Kidney epithelial cell (primary cell): Measurements from ENCODE around the gene SYNE4. TPM values are rescaled to one million over a fixed set of nuclear protein-coding genes. Genes with fewer than 3 reads are reported as not detected.

Experiments
- DNase-seq: peaks from one replicate; pipeline ENCODE4 v3.0.0-alpha.2; 2010; ENCODE audit warnings: low read depth
- H3K27me3 ChIP-seq: 2 replicates; pipeline ENCODE4 v1.6.0; 2011; ENCODE audit warnings: low read length; ENCODE audit not compliant: control insufficient read depth, insufficient read depth
- H3K36me3 ChIP-seq: 2 replicates; pipeline ENCODE4 v1.5.1; 2011; ENCODE audit warnings: low read length; ENCODE audit not compliant: control insufficient read depth, insufficient read depth
- H3K4me3 ChIP-seq: 2 replicates; pipeline ENCODE4 v1.5.1; 2011; ENCODE audit warnings: low read depth, mild to moderate bottlenecking, control low read depth, low read length
- total RNA-seq: library from RNA; depleted of rRNA; stranded (reverse); fragments of >200 nt; gene quantifications from 2 replicates; pipeline ENCODE4 v1.2.3, GENCODE V29; 2015
- TF ChIP-seq, protein P1 (sequence below): IDR thresholded peaks from 2 replicates; pipeline ENCODE4 v1.5.1; 2011; ENCODE audit warnings: mild to moderate bottlenecking, moderate library complexity, low read length, control low read depth, inconsistent platforms; ENCODE audit not compliant: insufficient read depth, poor library complexity, severe bottlenecking

Gene SYNE4
- total RNA-seq, 1 donor from 2014 or later = 11.5 TPM

DNA sequence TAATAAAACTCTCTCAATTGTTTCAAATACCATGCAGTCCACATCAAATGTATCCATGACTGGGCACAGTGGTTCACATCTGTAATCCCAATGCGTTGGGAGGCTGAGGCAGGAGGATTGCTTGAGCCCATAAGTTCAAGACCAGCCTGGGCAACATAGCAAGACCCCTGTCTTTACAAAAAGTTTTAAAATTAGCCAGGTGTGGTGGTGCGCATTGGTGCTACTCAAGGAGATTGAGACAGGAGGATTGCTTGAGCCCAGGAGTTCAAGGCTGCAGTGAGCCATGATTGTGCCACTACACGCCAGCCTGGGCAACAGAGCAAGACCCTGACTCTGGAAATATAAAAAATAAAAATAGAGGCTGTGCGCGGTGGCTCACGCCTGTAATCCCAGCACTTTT lies 19.1 kb upstream of the SYNE4 start:
- H3K27me3 ChIP-seq = no peaks in the 10 kb centered on the region
- H3K36me3 ChIP-seq = no peaks in the 10 kb centered on the region
- TF ChIP-seq, protein P1, sequence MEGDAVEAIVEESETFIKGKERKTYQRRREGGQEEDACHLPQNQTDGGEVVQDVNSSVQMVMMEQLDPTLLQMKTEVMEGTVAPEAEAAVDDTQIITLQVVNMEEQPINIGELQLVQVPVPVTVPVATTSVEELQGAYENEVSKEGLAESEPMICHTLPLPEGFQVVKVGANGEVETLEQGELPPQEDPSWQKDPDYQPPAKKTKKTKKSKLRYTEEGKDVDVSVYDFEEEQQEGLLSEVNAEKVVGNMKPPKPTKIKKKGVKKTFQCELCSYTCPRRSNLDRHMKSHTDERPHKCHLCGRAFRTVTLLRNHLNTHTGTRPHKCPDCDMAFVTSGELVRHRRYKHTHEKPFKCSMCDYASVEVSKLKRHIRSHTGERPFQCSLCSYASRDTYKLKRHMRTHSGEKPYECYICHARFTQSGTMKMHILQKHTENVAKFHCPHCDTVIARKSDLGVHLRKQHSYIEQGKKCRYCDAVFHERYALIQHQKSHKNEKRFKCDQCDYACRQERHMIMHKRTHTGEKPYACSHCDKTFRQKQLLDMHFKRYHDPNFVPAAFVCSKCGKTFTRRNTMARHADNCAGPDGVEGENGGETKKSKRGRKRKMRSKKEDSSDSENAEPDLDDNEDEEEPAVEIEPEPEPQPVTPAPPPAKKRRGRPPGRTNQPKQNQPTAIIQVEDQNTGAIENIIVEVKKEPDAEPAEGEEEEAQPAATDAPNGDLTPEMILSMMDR = no peak
- H3K4me3 ChIP-seq = no peak overlapping the region
- no peak for DNase-seq

DNA sequence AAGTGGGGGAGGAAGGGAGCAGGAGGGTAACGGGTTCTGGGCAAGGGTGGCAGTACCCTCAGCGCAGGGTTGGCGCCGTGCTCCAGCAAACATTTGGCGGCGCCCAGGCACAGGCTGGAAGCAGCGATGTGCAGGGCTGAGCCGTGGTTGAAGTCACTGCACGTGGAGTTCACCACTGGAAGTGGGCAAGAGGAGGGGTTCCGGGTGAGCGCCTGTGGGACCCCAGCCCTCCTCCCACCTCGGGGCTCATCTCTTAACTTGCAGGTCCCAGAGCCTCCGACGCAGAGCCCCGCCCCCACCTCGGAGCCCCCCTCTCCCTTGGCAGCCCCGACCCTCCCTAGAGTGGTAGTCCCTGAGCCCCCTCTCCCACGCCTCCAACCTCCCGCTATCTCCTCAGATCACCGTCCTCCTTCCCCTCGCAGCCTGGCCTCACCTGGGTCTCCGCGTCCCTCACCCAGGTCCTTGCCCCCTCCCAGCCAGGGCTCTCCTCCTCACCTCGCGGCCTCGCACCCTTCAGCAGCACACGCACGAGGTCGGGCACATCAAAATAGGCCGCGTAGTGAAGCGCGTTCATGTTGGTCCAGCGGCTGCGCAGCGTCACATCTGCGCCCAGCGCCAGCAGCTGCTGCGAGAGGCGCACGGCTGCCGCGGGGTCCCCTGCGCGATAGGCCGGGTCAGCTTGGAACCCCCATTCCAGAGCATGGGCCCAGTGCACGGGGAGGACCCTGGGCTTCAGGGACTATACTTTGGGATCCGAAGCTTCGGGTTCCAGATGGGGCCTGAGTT lies 17.7 kb upstream of the SYNE4 start:
- DNase-seq = no peak
- Histone ChIP-seq H3K4me3 (no peak overlapping the region), H3K36me3 (no peaks in the 10 kb centered on the region), H3K27me3 (no peaks in the 10 kb centered on the region)
- TF ChIP-seq, protein P1 = no peak

DNA sequence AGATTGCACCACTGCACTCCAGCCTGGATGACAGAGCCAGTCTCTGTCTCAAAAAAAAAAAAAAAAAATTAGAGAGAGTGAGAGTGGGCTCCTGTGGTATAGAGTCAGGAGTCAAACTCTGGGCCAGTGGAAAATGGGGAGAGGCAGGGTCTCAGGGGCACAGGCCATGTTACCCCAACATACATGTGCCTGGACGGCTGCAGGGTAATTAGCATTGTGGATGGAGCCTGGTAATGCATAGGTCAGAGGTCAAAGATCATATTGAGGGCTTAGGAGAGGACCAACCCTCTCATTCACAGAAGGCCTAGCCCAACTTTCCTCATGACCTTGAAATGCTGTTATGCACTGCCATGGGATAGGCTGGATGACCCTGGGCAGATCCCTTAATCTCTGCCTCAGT lies 16.9 kb upstream of the SYNE4 start:
- no peaks in the 10 kb centered on the region for H3K36me3 ChIP-seq
- no peak for DNase-seq

DNA sequence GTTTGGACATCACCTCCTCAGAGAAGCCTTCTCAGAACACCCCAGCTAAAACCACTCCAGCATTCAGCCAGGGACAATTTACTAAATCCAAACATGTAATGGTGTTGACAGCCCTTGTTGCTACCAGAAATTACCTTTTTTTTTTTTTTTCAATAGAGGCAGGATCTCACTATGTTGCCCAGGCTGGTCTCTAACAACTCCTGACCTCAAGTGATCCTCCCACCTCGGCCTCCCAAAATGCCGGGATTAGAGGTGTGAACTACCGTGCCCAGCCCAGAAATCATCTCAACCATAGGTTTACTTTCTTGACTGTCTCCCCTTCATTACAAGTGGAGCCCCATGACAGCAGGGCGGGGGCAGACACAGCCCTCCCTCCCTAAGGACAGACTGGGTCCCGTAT lies 14.8 kb upstream of the SYNE4 start:
- DNase-seq = no peak
- Histone ChIP-seq H3K4me3 (no peak overlapping the region), H3K27me3 (no peaks in the 10 kb centered on the region), H3K36me3 (no peaks in the 10 kb centered on the region)
- TF ChIP-seq, protein P1 = no peak

More for the DNA sequence above, 16.9 kb upstream of the SYNE4 start:
- H3K27me3 ChIP-seq = no peaks in the 10 kb centered on the region
- TF ChIP-seq, protein P1 = no peak
- no peak overlapping the region for H3K4me3 ChIP-seq

DNA sequence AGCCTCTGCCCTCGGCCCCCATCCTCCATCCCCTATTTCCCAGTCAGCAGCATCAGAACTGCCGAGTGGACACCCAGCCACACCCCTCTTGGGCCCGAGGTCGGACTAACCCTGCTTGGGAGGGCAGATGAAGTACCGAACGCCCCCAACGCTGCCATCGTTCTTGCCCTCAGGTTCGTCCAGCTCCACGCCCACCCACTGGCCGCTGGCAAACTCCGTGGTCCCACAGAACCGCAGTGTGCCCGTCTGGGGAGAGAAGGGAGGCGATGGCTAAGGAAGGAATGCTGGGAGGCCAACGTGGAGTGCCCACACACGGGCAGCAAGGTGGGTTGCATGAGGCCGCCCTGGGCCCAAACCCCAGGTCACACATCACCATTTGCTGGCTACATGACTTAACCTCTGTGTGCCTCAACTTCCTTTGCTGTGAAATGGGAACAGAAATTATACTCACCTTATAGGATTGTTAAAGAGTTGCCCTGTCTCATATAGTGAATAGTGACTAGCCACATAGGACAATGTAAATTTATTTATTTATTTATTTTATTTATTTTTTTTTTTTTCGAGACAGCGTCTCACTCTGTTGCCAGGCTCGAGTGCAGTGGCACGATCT lies 10.6 kb upstream of the SYNE4 start:
- Histone ChIP-seq H3K36me3 (no peaks in the 10 kb centered on the region), H3K4me3 (no peak overlapping the region), H3K27me3 (no peaks in the 10 kb centered on the region)
- TF ChIP-seq, protein P1 = no peak
- DNase-seq = no peak
